Lower leg skin (tissue), 4 donors: Measurements from ENCODE around the gene TTC33. TPM values are rescaled to one million over a fixed set of nuclear protein-coding genes. Genes with fewer than 3 reads are reported as not detected.
A peak's percentile ranks its signal among the peaks of the same experiment; 100 is the strongest.

Experiments
- DNase-seq, 2 donors: peaks; one replicate each; pipeline ENCODE4 v3.0.0-alpha.2; 2019; ENCODE audit warnings: low spot score in 2 of 2
- H3K4me3 ChIP-seq: fragments of 200-600 bp; sonication (generic); 2 replicates; pipeline ENCODE4 v1.5.1; 2017; ENCODE audit warnings: mild to moderate bottlenecking, low read depth; ENCODE audit not compliant: poor library complexity, severe bottlenecking
- POLR2A ChIP-seq, 2 donors: fragments of 450-650 bp; IDR thresholded peaks; one replicate each; pipeline ENCODE4 v1.6.1; 2016 to 2017; ENCODE audit warnings: antibody characterized with exemption in 2 of 2, mild to moderate bottlenecking in 1 of 2, moderate library complexity in 1 of 2
- WGBS, 2 donors: methylation state at CpG; one replicate each; pipeline ENCODE4 v1.1.5; 2018; 5-methylcytosine and 5-hydroxymethylcytosine counted together
- intact Hi-C: fragments of 100-400 bp; cut with DNase I; formaldehyde crosslinking; loops from one replicate; pipeline ENCODE4 v1.15.0; 2023; ENCODE audit warnings: low total_unique reads
- total RNA-seq, 4 donors: library from RNA; depleted of rRNA; stranded (reverse); fragments of >200 nt; gene quantifications; one replicate each; pipeline ENCODE4 v1.1.0, GENCODE V29; 2016
- TF ChIP-seq, protein P1 (sequence below), 3 donors: fragments of 450-650 bp; IDR thresholded peaks; one replicate each; pipeline ENCODE4 v1.5.1; 2016; ENCODE audit warnings: antibody characterized with exemption in 3 of 3, mild to moderate bottlenecking in 3 of 3, moderate library complexity in 2 of 3

The TTC33 gene
- total RNA-seq, 4 donors from 2014 or later, result 8.7 to 13.1 (median 11.0) TPM

GRCh38 chr5:40615586-40616170, 140.1 kb downstream of the TTC33 start:
- no peak overlapping the region for H3K4me3 ChIP-seq
- no peak for TF ChIP-seq POLR2A (IDR thresholded peaks at IDR 0.05)
- TF ChIP-seq, protein P1, sequence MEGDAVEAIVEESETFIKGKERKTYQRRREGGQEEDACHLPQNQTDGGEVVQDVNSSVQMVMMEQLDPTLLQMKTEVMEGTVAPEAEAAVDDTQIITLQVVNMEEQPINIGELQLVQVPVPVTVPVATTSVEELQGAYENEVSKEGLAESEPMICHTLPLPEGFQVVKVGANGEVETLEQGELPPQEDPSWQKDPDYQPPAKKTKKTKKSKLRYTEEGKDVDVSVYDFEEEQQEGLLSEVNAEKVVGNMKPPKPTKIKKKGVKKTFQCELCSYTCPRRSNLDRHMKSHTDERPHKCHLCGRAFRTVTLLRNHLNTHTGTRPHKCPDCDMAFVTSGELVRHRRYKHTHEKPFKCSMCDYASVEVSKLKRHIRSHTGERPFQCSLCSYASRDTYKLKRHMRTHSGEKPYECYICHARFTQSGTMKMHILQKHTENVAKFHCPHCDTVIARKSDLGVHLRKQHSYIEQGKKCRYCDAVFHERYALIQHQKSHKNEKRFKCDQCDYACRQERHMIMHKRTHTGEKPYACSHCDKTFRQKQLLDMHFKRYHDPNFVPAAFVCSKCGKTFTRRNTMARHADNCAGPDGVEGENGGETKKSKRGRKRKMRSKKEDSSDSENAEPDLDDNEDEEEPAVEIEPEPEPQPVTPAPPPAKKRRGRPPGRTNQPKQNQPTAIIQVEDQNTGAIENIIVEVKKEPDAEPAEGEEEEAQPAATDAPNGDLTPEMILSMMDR (IDR thresholded peaks at IDR 0.05), result no peak
- no peak for DNase-seq
- intact Hi-C loops, result no loop called here
- 59 to 66% methylated on average over 4 of the region's 4 CpGs for WGBS, 2 donors

DNA sequence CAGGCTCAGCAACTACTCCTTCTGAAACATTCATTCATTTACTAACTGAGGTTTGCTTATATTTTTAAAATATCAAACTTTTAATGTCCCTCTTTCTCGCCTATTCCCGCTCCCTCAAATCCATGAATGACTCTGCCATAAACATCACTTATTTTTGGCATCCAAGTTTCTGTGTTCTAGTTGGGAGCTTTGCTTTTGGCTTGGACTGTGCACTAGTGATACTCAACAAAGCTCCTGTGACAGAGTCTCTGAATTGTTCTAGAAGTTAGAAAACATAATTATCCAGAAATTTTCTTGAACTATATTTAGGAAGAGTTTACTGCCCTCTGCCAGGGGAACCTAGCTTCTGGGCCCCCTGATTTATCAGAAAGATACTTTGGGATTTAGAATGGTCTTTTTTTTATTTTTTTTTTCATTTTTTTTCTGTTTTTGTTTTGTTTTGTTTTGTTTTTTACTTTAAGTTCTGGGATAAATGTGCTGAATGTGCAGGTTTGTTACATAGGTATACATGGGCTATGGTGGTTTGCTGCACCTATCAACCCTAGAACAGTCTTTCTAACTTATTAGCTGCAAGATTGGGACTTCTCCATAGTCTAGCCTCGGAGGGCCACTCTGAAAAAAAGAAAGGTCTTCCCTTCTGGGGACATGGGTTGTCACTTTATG, 140.7 kb downstream of the TTC33 start:
- H3K4me3 ChIP-seq, result no peak overlapping the region
- no peak for TF ChIP-seq POLR2A (IDR thresholded peaks at IDR 0.05)
- TF ChIP-seq, protein P1 (IDR thresholded peaks at IDR 0.05), result no peak
- no peak for DNase-seq
- 50 to 65% methylated on average over 3 of the region's 3 CpGs for WGBS, 2 donors
- intact Hi-C loops, result no loop called here

DNA sequence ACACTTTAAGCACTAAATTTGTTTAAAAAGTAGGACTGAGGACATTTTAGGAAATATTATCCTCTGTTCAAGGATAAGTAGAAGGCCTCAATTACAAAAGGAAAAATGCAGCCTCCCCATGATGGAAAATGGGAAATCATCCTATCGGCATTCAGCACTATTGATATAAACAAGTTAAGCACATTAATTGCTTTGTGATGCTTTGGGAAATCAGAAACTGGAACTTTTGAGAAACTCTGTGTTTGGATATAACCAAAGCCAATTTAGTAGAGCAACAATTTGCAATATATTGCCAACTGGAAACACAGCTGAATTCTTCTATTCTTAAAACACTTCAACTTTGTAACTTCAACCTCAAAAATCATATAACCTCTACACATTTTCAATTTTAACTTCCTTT, 141.3 kb downstream of the TTC33 start:
- TF ChIP-seq POLR2A (IDR thresholded peaks at IDR 0.05), result no peak
- WGBS, 2 donors, result 76 to 89% methylated on average over 1 of the region's 1 CpG
- intact Hi-C loops, result no loop called here
- no peak overlapping the region for H3K4me3 ChIP-seq
- DNase-seq, result no peak

DNA sequence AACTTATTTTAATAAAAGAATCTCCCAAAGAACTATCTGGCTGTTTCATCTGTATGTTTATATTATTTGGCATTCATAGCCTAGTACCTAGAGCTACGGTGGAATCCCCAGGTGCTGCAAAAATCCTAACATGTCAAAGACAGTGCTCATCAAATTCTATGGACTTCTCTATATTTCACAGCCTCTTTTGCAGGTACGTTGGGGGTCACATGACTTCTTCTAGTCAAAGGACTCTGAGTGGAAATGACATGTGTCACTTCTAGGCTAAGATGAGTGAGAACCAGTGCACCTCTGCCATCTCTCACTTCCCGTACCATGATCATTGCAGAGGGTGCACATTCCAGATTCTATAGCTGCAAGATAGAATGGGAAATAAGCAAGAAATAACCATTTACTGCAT, 148.6 kb downstream of the TTC33 start:
- H3K4me3 ChIP-seq, result no peak overlapping the region
- intact Hi-C loops, result no loop called here
- DNase-seq, result no peak
- 86% methylated on average over 3 of the region's 3 CpGs for WGBS, 2 donors
- TF ChIP-seq, protein P1 (IDR thresholded peaks at IDR 0.05), result no peak
- TF ChIP-seq POLR2A (IDR thresholded peaks at IDR 0.05), result no peak

- TF ChIP-seq, protein P1 (IDR thresholded peaks at IDR 0.05), result no peak
- TF ChIP-seq POLR2A (IDR thresholded peaks at IDR 0.05), result no peak
- no peak for DNase-seq
- WGBS, 2 donors, result 81 to 83% methylated on average over 11 of the region's 11 CpGs
- intact Hi-C loops, result no loop called here
- no peak overlapping the region for H3K4me3 ChIP-seq
Observed at GRCh38 chr5:40606077-40606765, 149.5 kb downstream of the TTC33 start.

GRCh38 chr5:40605295-40605958, 150.3 kb downstream of the TTC33 start:
- no peak overlapping the region for H3K4me3 ChIP-seq
- TF ChIP-seq, protein P1 (IDR thresholded peaks at IDR 0.05), result no peak
- no peak for TF ChIP-seq POLR2A (IDR thresholded peaks at IDR 0.05)
- WGBS, 2 donors, result 78 to 82% methylated on average over 4 of the region's 4 CpGs
- intact Hi-C loops, result no loop called here
- peak in 1 of 2 donors; percentile 19 for DNase-seq
